ENCODE results near the gene RASL10B.
"Not testable (repeated sequence)": the region's sequence is repeated elsewhere in the genome, so short reads cannot be mapped to it uniquely, and the experiment has no call there.

The RASL10B gene, protein sequence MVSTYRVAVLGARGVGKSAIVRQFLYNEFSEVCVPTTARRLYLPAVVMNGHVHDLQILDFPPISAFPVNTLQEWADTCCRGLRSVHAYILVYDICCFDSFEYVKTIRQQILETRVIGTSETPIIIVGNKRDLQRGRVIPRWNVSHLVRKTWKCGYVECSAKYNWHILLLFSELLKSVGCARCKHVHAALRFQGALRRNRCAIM

GRCh38 chr17:35731239-35731916, at the start of gene RASL10B:
Gene RASL10B, plus strand, starts transcription at chr17:35731639. Its CDS starts 3,546 bp downstream, at chr17:35735185.
- H3K9me3 Mint-ChIP-seq = no peaks in the 10 kb centered on the region
- ATAC-seq (replicated peaks) (peak; percentile 75 to 76), DNase-seq (no peak)
- H3K4me3 Mint-ChIP-seq = peak within 1 kb of the TSS; percentile 77 to 80
- peaks cover 10 to 13% of the 10 kb centered on the region in 2 donors for H3K27me3 Mint-ChIP-seq
- peak within 1 kb of the TSS; percentile 56 for H3K27ac Mint-ChIP-seq
- peaks cover 10 to 28% of the 10 kb centered on the region in 2 donors for H3K36me3 Mint-ChIP-seq
- H3K4me1 Mint-ChIP-seq = peaks cover 15 to 28% of the 10 kb centered on the region in 2 donors

- Mint-ChIP-seq H3K9me3 (no peaks in the 10 kb centered on the region), H3K27me3 (no peaks in the 10 kb centered on the region), H3K36me3 (peaks cover 29 to 50% of the 10 kb centered on the region in 2 donors), H3K4me3 (no peak overlapping the region), H3K27ac (no peak overlapping the region), H3K4me1 (peaks cover 0 to 2% of the 10 kb centered on the region in 2 donors)
- DNase-seq (no peak), ATAC-seq (replicated peaks) (no peak)
Measured at GRCh38 chr17:35683591-35683990, 47.8 kb upstream of the RASL10B start.

GRCh38 chr17:35684055-35684802, 47.2 kb upstream of the RASL10B start:
- no peak overlapping the region for H3K27ac Mint-ChIP-seq

GRCh38 chr17:35692512-35693210, 38.8 kb upstream of the RASL10B start:
- no peaks in the 10 kb centered on the region for H3K4me1 Mint-ChIP-seq
- peaks cover 35 to 53% of the 10 kb centered on the region in 2 donors for H3K36me3 Mint-ChIP-seq

More at GRCh38 chr17:35684055-35684802, 47.2 kb upstream of the RASL10B start:
- H3K9me3 Mint-ChIP-seq = no peaks in the 10 kb centered on the region
- no peaks in the 10 kb centered on the region for H3K27me3 Mint-ChIP-seq
- H3K4me3 Mint-ChIP-seq = no peak overlapping the region
- H3K36me3 Mint-ChIP-seq = peaks cover 28 to 50% of the 10 kb centered on the region in 2 donors
- H3K4me1 Mint-ChIP-seq = no peaks in the 10 kb centered on the region
- DNase-seq = no peak
- no peak for ATAC-seq (replicated peaks)

GRCh38 chr17:35693662-35694061, 37.8 kb upstream of the RASL10B start:
- no peak overlapping the region for H3K4me3 Mint-ChIP-seq
- no peak for ATAC-seq (replicated peaks)
- no peaks in the 10 kb centered on the region for H3K9me3 Mint-ChIP-seq
- no peaks in the 10 kb centered on the region for H3K27me3 Mint-ChIP-seq
- no peak overlapping the region for H3K27ac Mint-ChIP-seq
- no peaks in the 10 kb centered on the region for H3K4me1 Mint-ChIP-seq
- DNase-seq = no peak
- H3K36me3 Mint-ChIP-seq = peaks cover 26 to 43% of the 10 kb centered on the region in 2 donors

More at GRCh38 chr17:35692512-35693210, 38.8 kb upstream of the RASL10B start:
- Mint-ChIP-seq H3K4me3 (no peak overlapping the region), H3K27ac (no peak overlapping the region), H3K27me3 (no peaks in the 10 kb centered on the region), H3K9me3 (no peaks in the 10 kb centered on the region)
- ATAC-seq (replicated peaks) (no peak), DNase-seq (no peak)

GRCh38 chr17:35694906-35695305, 36.5 kb upstream of the RASL10B start:
- no peak overlapping the region for H3K4me3 Mint-ChIP-seq
- peaks cover 0 to under 1% of the 10 kb centered on the region in 2 donors for H3K4me1 Mint-ChIP-seq
- ATAC-seq (replicated peaks) = no peak
- no peak for DNase-seq
- peaks cover 21 to 34% of the 10 kb centered on the region in 2 donors for H3K36me3 Mint-ChIP-seq
- H3K9me3 Mint-ChIP-seq = no peaks in the 10 kb centered on the region
- no peaks in the 10 kb centered on the region for H3K27me3 Mint-ChIP-seq
- H3K27ac Mint-ChIP-seq = no peak overlapping the region

- no peak for ATAC-seq (replicated peaks)
- peaks cover 16 to 30% of the 10 kb centered on the region in 2 donors for H3K36me3 Mint-ChIP-seq
- no peaks in the 10 kb centered on the region for H3K27me3 Mint-ChIP-seq
- no peak overlapping the region for H3K27ac Mint-ChIP-seq
- no peak overlapping the region for H3K4me3 Mint-ChIP-seq
- no peak for DNase-seq
- H3K9me3 Mint-ChIP-seq = no peaks in the 10 kb centered on the region
- peaks cover 2 to 6% of the 10 kb centered on the region in 2 donors for H3K4me1 Mint-ChIP-seq
Measured at GRCh38 chr17:35695613-35696012, 35.8 kb upstream of the RASL10B start.

DNA sequence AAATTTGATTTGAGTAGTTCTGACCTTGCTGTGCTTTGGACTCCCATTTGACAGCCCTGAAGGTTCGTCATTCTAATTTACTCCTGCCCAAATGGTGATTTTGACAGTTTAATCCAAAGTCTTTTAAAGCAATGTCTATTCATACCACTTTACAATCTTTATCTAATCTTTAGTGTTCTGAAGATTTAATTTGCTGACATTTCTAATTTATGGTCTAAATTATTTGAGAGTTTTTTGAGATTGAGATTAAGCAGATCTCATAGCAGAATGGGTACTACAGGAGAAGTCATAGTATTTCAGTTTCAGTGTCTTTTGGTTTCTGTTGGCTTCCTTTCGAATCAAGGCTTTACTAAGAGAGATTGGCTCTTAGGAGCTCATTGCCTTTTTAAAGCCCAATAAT, 32.6 kb upstream of the RASL10B start:
- DNase-seq (no peak), ATAC-seq (replicated peaks) (no peak)
- no peak overlapping the region for H3K27ac Mint-ChIP-seq
- peaks cover 6 to 7% of the 10 kb centered on the region in 2 donors for H3K9me3 Mint-ChIP-seq
- H3K4me3 Mint-ChIP-seq = no peak overlapping the region
- peaks cover 4 to 6% of the 10 kb centered on the region in 2 donors for H3K4me1 Mint-ChIP-seq
- peaks cover 22 to 43% of the 10 kb centered on the region in 2 donors for H3K36me3 Mint-ChIP-seq
- no peaks in the 10 kb centered on the region for H3K27me3 Mint-ChIP-seq

GRCh38 chr17:35700150-35700549, 31.3 kb upstream of the RASL10B start:
- Mint-ChIP-seq H3K4me1 (peaks cover 4 to 6% of the 10 kb centered on the region in 2 donors), H3K36me3 (peaks cover 21 to 52% of the 10 kb centered on the region in 2 donors), H3K27ac (no peak overlapping the region), H3K9me3 (peaks cover 6 to 7% of the 10 kb centered on the region in 2 donors), H3K4me3 (no peak overlapping the region), H3K27me3 (no peaks in the 10 kb centered on the region)
- ATAC-seq (replicated peaks) (no peak), DNase-seq (no peak)

DNA sequence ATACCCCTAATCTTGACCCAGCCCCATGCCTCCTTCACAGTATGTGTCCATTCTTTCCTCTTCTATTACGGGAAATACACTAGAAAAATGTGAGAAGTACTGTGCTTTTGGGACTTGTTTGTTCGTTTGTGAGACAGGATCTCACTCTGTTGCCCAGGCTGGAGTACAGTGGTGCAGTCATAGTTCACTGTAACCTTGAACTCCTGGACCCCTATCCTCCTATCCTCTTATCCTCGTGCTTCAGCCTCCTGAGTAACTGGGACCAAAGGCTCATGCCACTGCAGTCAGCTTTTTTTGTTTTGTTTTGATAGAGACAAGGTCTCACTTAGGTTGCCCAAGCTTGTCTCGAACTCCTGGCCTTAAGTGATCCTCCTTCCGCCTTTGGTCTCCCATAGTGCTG, 29.9 kb upstream of the RASL10B start:
- Mint-ChIP-seq H3K27ac (no peak overlapping the region), H3K4me1 (peaks cover 4 to 14% of the 10 kb centered on the region in 2 donors), H3K4me3 (no peak overlapping the region), H3K27me3 (no peaks in the 10 kb centered on the region), H3K36me3 (peaks cover 29 to 52% of the 10 kb centered on the region in 2 donors), H3K9me3 (peaks cover 6 to 7% of the 10 kb centered on the region in 2 donors)
- DNase-seq = no peak
- no peak for ATAC-seq (replicated peaks)

- H3K4me3 Mint-ChIP-seq; H3K9me3 Mint-ChIP-seq; ATAC-seq (replicated peaks); H3K27ac Mint-ChIP-seq; H3K27me3 Mint-ChIP-seq; DNase-seq: not testable (repeated sequence)
- Mint-ChIP-seq H3K4me1 (peaks cover 13 to 31% of the 10 kb centered on the region in 2 donors), H3K36me3 (peaks cover 30 to 55% of the 10 kb centered on the region in 2 donors)
Measured at GRCh38 chr17:35703308-35703707, 28.1 kb upstream of the RASL10B start.

DNA sequence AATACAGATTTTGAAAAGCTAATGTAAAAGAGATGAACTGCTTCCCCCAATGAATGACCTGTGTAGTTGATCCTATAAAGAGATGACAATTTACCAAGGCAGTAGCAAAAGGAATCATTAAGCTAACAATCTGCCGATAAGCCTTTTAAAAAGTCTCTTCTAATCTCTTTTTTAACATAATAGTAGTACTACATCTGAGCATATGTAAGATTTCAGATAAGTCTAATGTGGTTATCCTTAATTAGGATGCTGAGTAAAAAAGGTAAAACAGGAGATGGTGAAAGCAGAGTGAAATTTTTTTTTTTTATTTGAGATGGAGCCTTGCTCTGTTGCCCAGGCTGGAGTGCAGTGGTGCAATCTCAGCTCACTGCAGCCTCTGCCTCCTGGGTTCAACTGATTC, 26.2 kb upstream of the RASL10B start:
- ATAC-seq (replicated peaks) (no peak), DNase-seq (no peak)
- no peaks in the 10 kb centered on the region for H3K27me3 Mint-ChIP-seq
- no peak overlapping the region for H3K27ac Mint-ChIP-seq
- peaks cover 6 to 7% of the 10 kb centered on the region in 2 donors for H3K9me3 Mint-ChIP-seq
- peaks cover 20 to 37% of the 10 kb centered on the region in 2 donors for H3K4me1 Mint-ChIP-seq
- no peak overlapping the region for H3K4me3 Mint-ChIP-seq
- peaks cover 30 to 68% of the 10 kb centered on the region in 2 donors for H3K36me3 Mint-ChIP-seq

- Mint-ChIP-seq H3K36me3 (peaks cover 33 to 72% of the 10 kb centered on the region in 2 donors), H3K9me3 (peaks cover 6 to 7% of the 10 kb centered on the region in 2 donors), H3K27me3 (no peaks in the 10 kb centered on the region), H3K4me1 (peaks cover 20 to 34% of the 10 kb centered on the region in 2 donors), H3K27ac (no peak overlapping the region), H3K4me3 (no peak overlapping the region)
- DNase-seq (no peak), ATAC-seq (replicated peaks) (no peak)
Measured at GRCh38 chr17:35705705-35706104, 25.7 kb upstream of the RASL10B start.

DNA sequence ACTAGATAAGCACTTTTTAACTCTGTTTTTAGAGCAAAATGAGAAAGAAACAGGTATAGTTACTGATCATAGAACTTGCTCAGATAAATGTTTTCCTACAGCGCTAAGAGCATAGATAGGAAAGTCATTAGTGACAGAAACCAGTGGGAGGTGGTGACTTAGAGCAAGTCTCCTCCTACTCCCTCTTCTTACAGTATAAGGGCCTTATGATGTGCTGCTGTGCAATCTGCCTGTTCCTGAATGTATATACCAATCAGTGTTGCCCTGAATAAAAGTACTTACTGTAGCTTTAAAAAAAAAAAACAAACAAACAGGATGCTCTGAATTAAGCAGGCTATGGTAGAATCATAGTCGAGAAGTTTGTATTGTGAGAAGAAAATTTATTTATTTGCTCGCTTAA, 23.3 kb upstream of the RASL10B start:
- Mint-ChIP-seq H3K36me3 (peaks cover 29 to 59% of the 10 kb centered on the region in 2 donors), H3K27me3 (no peaks in the 10 kb centered on the region), H3K4me1 (peaks cover 18 to 34% of the 10 kb centered on the region in 2 donors), H3K27ac (no peak overlapping the region), H3K9me3 (no peaks in the 10 kb centered on the region), H3K4me3 (no peak overlapping the region)
- ATAC-seq (replicated peaks) (peak in 1 of 2 donors; percentile 56), DNase-seq (no peak)
